GM21390 (cell line): ENCODE results near the gene RP9.
"Not testable (repeated sequence)": the region's sequence is repeated elsewhere in the genome, so short reads cannot be mapped to it uniquely, and the experiment has no call there.

ENCODE experiments used
- ATAC-seq: cut with Tn5 transposase; IDR thresholded peaks from one replicate; pipeline ENCODE4 v1.9.1; 2021; ENCODE audit not compliant: unreplicated experiment

RP9 gene

GRCh38 chr7:33107136-33108066 lies 1.8 kb downstream of the RP9 start:
- peak; percentile 32 for ATAC-seq

GRCh38 chr7:33101906-33102305 lies 7.3 kb downstream of the RP9 start:
- ATAC-seq: no peak

- no peak for ATAC-seq
Measured at GRCh38 chr7:33100770-33101169, 8.4 kb downstream of the RP9 start.

- no peak for ATAC-seq
Measured at GRCh38 chr7:33099154-33099940, 9.9 kb downstream of the RP9 start.

GRCh38 chr7:33094745-33095275 lies 14.4 kb downstream of the RP9 start:
- not testable (repeated sequence) for ATAC-seq

GRCh38 chr7:33093266-33093665 lies 15.9 kb downstream of the RP9 start:
- ATAC-seq: no peak

- ATAC-seq: no peak
Measured at GRCh38 chr7:33091641-33092191, 17.5 kb downstream of the RP9 start.

GRCh38 chr7:33091111-33091531 lies 18.1 kb downstream of the RP9 start:
- ATAC-seq: no peak

GRCh38 chr7:33089142-33089541 lies 20.1 kb downstream of the RP9 start:
- no peak for ATAC-seq

GRCh38 chr7:33087858-33088257 lies 21.3 kb downstream of the RP9 start:
- ATAC-seq: no peak

- no peak for ATAC-seq
Measured at GRCh38 chr7:33087356-33087755, 21.8 kb downstream of the RP9 start.

GRCh38 chr7:33079763-33080690 lies 29.2 kb downstream of the RP9 start:
- no peak for ATAC-seq

GRCh38 chr7:33079096-33079495 lies 30.1 kb downstream of the RP9 start:
- ATAC-seq: no peak

- ATAC-seq: peak; percentile 67
Measured at GRCh38 chr7:33076737-33077136, 32.5 kb downstream of the RP9 start.

GRCh38 chr7:33075818-33076518 lies 33.2 kb downstream of the RP9 start:
- no peak for ATAC-seq

GRCh38 chr7:33073243-33073642 lies 36.0 kb downstream of the RP9 start:
- ATAC-seq: no peak

GRCh38 chr7:33072471-33072870 lies 36.7 kb downstream of the RP9 start:
- no peak for ATAC-seq

GRCh38 chr7:33070831-33071230 lies 38.4 kb downstream of the RP9 start:
- no peak for ATAC-seq

- ATAC-seq: no peak
Measured at GRCh38 chr7:33070277-33070676, 38.9 kb downstream of the RP9 start.

- ATAC-seq: no peak
Measured at GRCh38 chr7:33067921-33068320, 41.3 kb downstream of the RP9 start.
